ENCODE data around the gene CPNE6.
"Not testable (repeated sequence)": the region's sequence is repeated elsewhere in the genome, so short reads cannot be mapped to it uniquely, and the experiment has no call there.

GRCh38 chr14:24024939-24025418, 46.4 kb upstream of the CPNE6 start:
- TF ChIP-seq CTCF (conservative IDR thresholded peaks at IDR 0.05; ENCODE audit: low read depth, low read length); EZH2phosphoT487 (IDR thresholded peaks at IDR 0.05; ENCODE audit: borderline replicate concordance, low read length); EZH2 (IDR thresholded peaks at IDR 0.05; ENCODE audit: low read length, unreplicated experiment): not testable (repeated sequence)

All from PC-3 (cell line).